HCT116 (cell line): ENCODE results near the gene SLC22A23. TPM values are rescaled to one million over a fixed set of nuclear protein-coding genes. Genes with fewer than 3 reads are reported as not detected.

Experiments used
- ATAC-seq: fragments of 200-7000 bp; cut with Tn5 transposase; 2 replicates; pipeline ENCODE4 v1.9.1; 2020; ENCODE audit warnings: mild to moderate bottlenecking, moderate library complexity
- BruUV-seq: library from RNA; stranded (reverse); fragments of 400-500 nt; replicated peaks from 2 replicates; lab custom pipeline; 2021; lab: Mats Ljungman, UMichigan
- CTCF ChIA-PET: fragments of 300-600 bp; sonication (Branson Sonifier 250); formaldehyde crosslinking; loops from one replicate; lab custom pipeline; 2021; ENCODE audit warnings: antibody characterized with exemption; lab: Charles Lee
- POLR2A ChIA-PET: fragments of 300-600, 350-600 bp; sonication (Branson Sonifier 250); formaldehyde crosslinking; loops from one replicate; lab custom pipeline; 2021; ENCODE audit warnings: antibody characterized with exemption; lab: Charles Lee
- RAD21 ChIA-PET, 2 experiments: fragments of 300-600 bp; sonication (Branson Sonifier 250); formaldehyde crosslinking; loops; one replicate each; lab custom pipeline; 2023; ENCODE audit warnings: low total read pairs in 2 of 2; ENCODE audit not compliant: uncharacterized antibody in 2 of 2, unreplicated experiment in 2 of 2, low non-redundant PET in 1 of 2; lab: Charles Lee
- DNase-seq: peaks from one replicate; pipeline ENCODE4 v3.0.0-alpha.2; 2010; ENCODE audit warnings: low read depth, low spot score
- H2AFZ ChIP-seq: fragments of 200-600 bp; shearing (Covaris generic), sonication (generic); 2 replicates; pipeline ENCODE4 v1.6.1; 2017; ENCODE audit warnings: low read depth, mixed run types, mixed read lengths, antibody characterized with exemption, low read length; ENCODE audit not compliant: poor library complexity, severe bottlenecking
- H3K27ac ChIP-seq: 2 replicates; pipeline ENCODE4 v1.5.1; 2012; ENCODE audit warnings: low read depth, low read length
- H3K27me3 ChIP-seq: fragments of 200-600 bp; sonication (generic); 2 replicates; pipeline ENCODE4 v1.6.1; 2016; ENCODE audit warnings: mixed run types, low read length, mixed read lengths; ENCODE audit not compliant: insufficient read depth
- H3K36me3 ChIP-seq, 2 experiments: fragments of 200-500 bp in 1 of 2; fragments of 200-600 bp in 1 of 2; sonication (Bioruptor generic) in 1 of 2; sonication (generic) in 1 of 2; 2 replicates each; pipeline versions ENCODE4 v1.5.1 to v1.6.1; 2014 to 2016; ENCODE audit warnings: low read length in 2 of 2, inconsistent platforms in 1 of 2, mixed read lengths in 1 of 2, mixed run types in 1 of 2; ENCODE audit not compliant: insufficient read depth in 2 of 2, control insufficient read depth in 1 of 2
- H3K4me1 ChIP-seq, 2 experiments: fragments of 200-600 bp in 1 of 2; sonication (generic) in 1 of 2; 2 replicates each; pipeline versions ENCODE4 v1.5.1 to v1.6.1; 2012 to 2017; ENCODE audit warnings: low read length in 2 of 2, inconsistent platforms in 1 of 2, mild to moderate bottlenecking in 1 of 2, mixed read lengths in 1 of 2, mixed run types in 1 of 2, moderate library complexity in 1 of 2; ENCODE audit not compliant: insufficient read depth in 2 of 2, control insufficient read depth in 1 of 2
- H3K4me2 ChIP-seq: fragments of 200-600 bp; sonication (generic); 2 replicates; pipeline ENCODE4 v1.6.1; 2017; ENCODE audit warnings: mixed run types, low read length, mixed read lengths
- H3K4me3 ChIP-seq, 2 experiments: fragments of 200-600 bp in 1 of 2; sonication (generic) in 1 of 2; replicated peaks in 1 of 2; 2 replicates each; pipeline ENCODE4 v1.5.1; 2011 to 2016; ENCODE audit warnings: low read length in 2 of 2, control low read depth in 1 of 2, low read depth in 1 of 2, mild to moderate bottlenecking in 1 of 2, mixed read lengths in 1 of 2, mixed run types in 1 of 2
- H3K79me2 ChIP-seq: fragments of 200-600 bp; sonication (generic); 2 replicates; pipeline ENCODE4 v1.6.1; 2017; ENCODE audit warnings: mild to moderate bottlenecking, mixed run types, low read length, moderate library complexity, mixed read lengths; ENCODE audit not compliant: insufficient read depth
- H3K9ac ChIP-seq: fragments of 200-600 bp; sonication (generic); 2 replicates; pipeline ENCODE4 v1.6.1; 2016; ENCODE audit warnings: low read length, mixed read lengths
- H3K9me2 ChIP-seq: fragments of 200-600 bp; sonication (generic), shearing (Covaris generic); 2 replicates; pipeline ENCODE4 v1.6.1; 2017; ENCODE audit warnings: mixed run types, mild to moderate bottlenecking, moderate library complexity; ENCODE audit not compliant: insufficient read depth
- H3K9me3 ChIP-seq, 2 experiments: fragments of 200-500 bp in 1 of 2; fragments of 200-600 bp in 1 of 2; sonication (Bioruptor generic) in 1 of 2; sonication (generic) in 1 of 2; 2 replicates each; pipeline ENCODE4 v1.6.1; 2014 to 2017; ENCODE audit warnings: low read length in 2 of 2, mixed read lengths in 2 of 2, inconsistent platforms in 1 of 2, low read depth in 1 of 2, mild to moderate bottlenecking in 1 of 2, mixed run types in 1 of 2, moderate library complexity in 1 of 2; ENCODE audit not compliant: control insufficient read depth in 1 of 2, insufficient read depth in 1 of 2
- H4K20me1 ChIP-seq: fragments of 200-600 bp; sonication (generic), shearing (Covaris generic); 2 replicates; pipeline ENCODE4 v1.6.1; 2017; ENCODE audit warnings: mixed run types, mild to moderate bottlenecking, moderate library complexity; ENCODE audit not compliant: insufficient read depth
- ATF3 ChIP-seq: IDR thresholded peaks from 2 replicates; pipeline ENCODE4 v1.6.1; 2012
- CBX3 ChIP-seq: IDR thresholded peaks from 2 replicates; pipeline ENCODE4 v1.6.1; 2012; ENCODE audit warnings: low read depth
- EZH2 ChIP-seq: fragments of 200-600 bp; sonication (generic); IDR thresholded peaks from 2 replicates; pipeline ENCODE4 v1.6.1; 2017; ENCODE audit warnings: antibody characterized with exemption, mixed run types
- EZH2phosphoT487 ChIP-seq: fragments of 200-600 bp; IDR thresholded peaks from 2 replicates; pipeline ENCODE4 v1.6.1; 2018; ENCODE audit warnings: antibody characterized with exemption, borderline replicate concordance
- FOSL1 ChIP-seq: IDR thresholded peaks from 2 replicates; pipeline ENCODE4 v1.6.1; 2012; ENCODE audit warnings: low read depth
- JUND ChIP-seq: IDR thresholded peaks from 2 replicates; pipeline ENCODE4 v1.6.1; 2012
- MAX ChIP-seq: IDR thresholded peaks from 2 replicates; pipeline ENCODE4 v1.6.1; 2012
- SIN3A ChIP-seq: IDR thresholded peaks from 2 replicates; pipeline ENCODE4 v1.6.1; 2012; ENCODE audit warnings: low read depth
- SRF ChIP-seq: IDR thresholded peaks from 2 replicates; pipeline ENCODE4 v1.6.1; 2012; ENCODE audit warnings: low read depth
- TCF7L2 ChIP-seq: IDR thresholded peaks from 2 replicates; pipeline ENCODE4 v1.7.0; 2011; ENCODE audit warnings: borderline replicate concordance, inconsistent platforms; ENCODE audit not compliant: insufficient read depth, insufficient read length; ENCODE audit errors: extremely low read depth
- ZBTB33 ChIP-seq: IDR thresholded peaks from 2 replicates; pipeline ENCODE4 v1.6.1; 2011; ENCODE audit warnings: mild to moderate bottlenecking, low read length, moderate library complexity; ENCODE audit not compliant: insufficient replicate concordance; ENCODE audit errors: extremely low read depth
- ZFX ChIP-seq: fragments of 450-650 bp; IDR thresholded peaks from 2 replicates; pipeline ENCODE4 v1.6.1; 2017
- ZNF274 ChIP-seq: fragments of 200-500 bp; sonication (Bioruptor generic); IDR thresholded peaks from 2 replicates; pipeline ENCODE4 v1.6.1; 2014; ENCODE audit warnings: mild to moderate bottlenecking, low read depth, low read length, inconsistent platforms
- intact Hi-C: fragments of 100-400 bp; cut with micrococcal nuclease; formaldehyde crosslinking; loops from 2 replicates; pipeline ENCODE4 v1.10.0; 2022
- total RNA-seq: library from RNA; stranded (reverse); gene quantifications from one replicate; pipeline ENCODE4 v1.2.1, GENCODE V29; 2021; ENCODE audit not compliant: unreplicated experiment

The SLC22A23 gene
- total RNA-seq, 1 experiment from 2014 or later: 11.5 TPM

- no peaks in the 10 kb centered on the region for H3K9me3 ChIP-seq
- POLR2A ChIA-PET: no interaction called here
- no peaks in the 10 kb centered on the region for H3K4me1 ChIP-seq
- no peak overlapping the region for H2AFZ ChIP-seq
- no peak overlapping the region for H3K9ac ChIP-seq
- no peaks in the 10 kb centered on the region for H4K20me1 ChIP-seq
- RAD21 ChIA-PET: no interaction called here
- H3K27me3 ChIP-seq: no peaks in the 10 kb centered on the region
- DNase-seq: no peak
- ATAC-seq: no peak
- H3K4me3 ChIP-seq: no peak overlapping the region
- BruUV-seq: no TSS peak
- intact Hi-C loops: no loop called here
- no peaks in the 10 kb centered on the region; the same call in 1 of the 2 replicates for H3K79me2 ChIP-seq
- no peak overlapping the region for H3K4me2 ChIP-seq
- CTCF ChIA-PET: no interaction called here
- H3K9me2 ChIP-seq: no peaks in the 10 kb centered on the region
- no peak overlapping the region for H3K27ac ChIP-seq
- no peaks in the 10 kb centered on the region for H3K36me3 ChIP-seq
- no peak for TF ChIP-seq TCF7L2
- no peak for TF ChIP-seq EZH2phosphoT487
- no peak for TF ChIP-seq ZBTB33
- no peak for TF ChIP-seq SRF
- TF ChIP-seq EZH2: no peak
- TF ChIP-seq SIN3A: no peak
- TF ChIP-seq CBX3: no peak
- TF ChIP-seq ZFX: no peak
- no peak for TF ChIP-seq JUND
- no peak for TF ChIP-seq ATF3
- TF ChIP-seq MAX: no peak
- TF ChIP-seq FOSL1: no peak
- TF ChIP-seq ZNF274: no peak
- TF ChIP-seq, all 23 proteins: peak for 0
These were observed 28.1 kb downstream of the SLC22A23 start for GRCh38 chr6:3428700-3429099.
